Mesenchymal stem cell (in vitro differentiated cells and primary cell): ENCODE data around the gene CD207.

Experiments
- DNase-seq: peaks from one replicate; pipeline ENCODE4 v3.0.0-alpha.2; 2013
- H2AFZ ChIP-seq: one replicate; pipeline ENCODE4 v1.6.1; 2013; ENCODE audit warnings: low read depth, mild to moderate bottlenecking, control low read depth, inconsistent platforms, low read length, moderate library complexity
- H2AK5ac ChIP-seq: 2 replicates; pipeline ENCODE4 v1.6.1; 2013; ENCODE audit warnings: low read length, moderate library complexity, mild to moderate bottlenecking, inconsistent platforms; ENCODE audit not compliant: severe bottlenecking
- H2BK120ac ChIP-seq: one replicate; pipeline ENCODE4 v1.6.1; 2013; ENCODE audit warnings: low read depth, mild to moderate bottlenecking, inconsistent platforms, low read length, moderate library complexity
- H2BK12ac ChIP-seq, 2 experiments: one replicate each; pipeline ENCODE4 v1.6.1; 2013; ENCODE audit warnings: inconsistent platforms in 2 of 2, low read length in 2 of 2, mild to moderate bottlenecking in 2 of 2, moderate library complexity in 2 of 2, control low read depth in 1 of 2
- H2BK15ac ChIP-seq: one replicate; pipeline ENCODE4 v1.6.1; 2013; ENCODE audit warnings: mild to moderate bottlenecking, low read depth, inconsistent platforms; ENCODE audit not compliant: poor library complexity, severe bottlenecking
- H2BK5ac ChIP-seq: 2 replicates; pipeline ENCODE4 v1.6.1; 2013; ENCODE audit warnings: low read depth, mild to moderate bottlenecking, low read length, control low read depth, inconsistent platforms; ENCODE audit not compliant: poor library complexity, severe bottlenecking
- H3K14ac ChIP-seq, 2 experiments: one replicate each; pipeline ENCODE4 v1.6.1; 2013; ENCODE audit warnings: inconsistent platforms in 2 of 2, low read length in 2 of 2, control low read depth in 1 of 2, mild to moderate bottlenecking in 1 of 2, moderate library complexity in 1 of 2
- H3K18ac ChIP-seq, 2 experiments: one replicate each; pipeline ENCODE4 v1.6.1; 2013; ENCODE audit warnings: inconsistent platforms in 2 of 2, low read length in 2 of 2, control low read depth in 1 of 2, low read depth in 1 of 2, mild to moderate bottlenecking in 1 of 2
- H3K23ac ChIP-seq, 2 experiments: one replicate each; pipeline ENCODE4 v1.6.1; 2013; ENCODE audit warnings: inconsistent platforms in 2 of 2, low read length in 2 of 2, mild to moderate bottlenecking in 2 of 2, moderate library complexity in 2 of 2, control low read depth in 1 of 2
- H3K27ac ChIP-seq: 2 replicates; pipeline ENCODE4 v1.5.1; 2013; ENCODE audit warnings: mild to moderate bottlenecking, moderate library complexity, low read length, control low read depth, inconsistent platforms; ENCODE audit not compliant: poor library complexity, severe bottlenecking
- H3K27me3 ChIP-seq, 2 experiments: 2 replicates each; pipeline versions ENCODE4 v1.6.1 to v1.7.0; 2013; ENCODE audit warnings: low read length in 2 of 2, mild to moderate bottlenecking in 2 of 2, moderate library complexity in 2 of 2, control low read depth in 1 of 2, inconsistent platforms in 1 of 2; ENCODE audit not compliant: control insufficient read depth in 1 of 2, insufficient read depth in 1 of 2
- H3K36me3 ChIP-seq, 2 experiments: 2 replicates each; pipeline versions ENCODE4 v1.6.1 to v1.7.0; 2013; ENCODE audit warnings: low read length in 2 of 2, control low read depth in 1 of 2, inconsistent platforms in 1 of 2, low read depth in 1 of 2, mild to moderate bottlenecking in 1 of 2; ENCODE audit not compliant: insufficient read depth in 2 of 2, control insufficient read depth in 1 of 2
- H3K4ac ChIP-seq, 2 experiments: one replicate each; pipeline ENCODE4 v1.6.1; 2013; ENCODE audit warnings: inconsistent platforms in 2 of 2, low read length in 2 of 2, mild to moderate bottlenecking in 2 of 2, moderate library complexity in 2 of 2, control low read depth in 1 of 2, low read depth in 1 of 2
- H3K4me1 ChIP-seq: 2 replicates; pipeline ENCODE4 v1.6.1; 2013; ENCODE audit warnings: low read depth, low read length, control low read depth; ENCODE audit not compliant: control insufficient read depth, insufficient read depth
- H3K4me2 ChIP-seq: 2 replicates; pipeline ENCODE4 v1.6.1; 2013; ENCODE audit warnings: low read length, mild to moderate bottlenecking, inconsistent platforms; ENCODE audit not compliant: poor library complexity, severe bottlenecking
- H3K4me3 ChIP-seq, 2 experiments: 2 replicates each; pipeline versions ENCODE4 v1.5.1 to v1.7.0; 2013; ENCODE audit warnings: low read length in 2 of 2, mild to moderate bottlenecking in 2 of 2, control low read depth in 1 of 2, low read depth in 1 of 2; ENCODE audit not compliant: insufficient read depth in 1 of 2
- H3K79me1 ChIP-seq: replicated peaks from 2 replicates; pipeline ENCODE4 v1.6.1; 2013; ENCODE audit warnings: mild to moderate bottlenecking, control low read depth, low read length, inconsistent platforms; ENCODE audit not compliant: poor library complexity, severe bottlenecking
- H3K9ac ChIP-seq: 2 replicates; pipeline ENCODE4 v1.7.0; 2013; ENCODE audit warnings: mild to moderate bottlenecking, low read length, moderate library complexity
- H3K9me3 ChIP-seq: 2 replicates; pipeline ENCODE4 v1.7.0; 2013; ENCODE audit warnings: mild to moderate bottlenecking, low read length; ENCODE audit not compliant: control insufficient read depth
- H4K8ac ChIP-seq: one replicate; pipeline ENCODE4 v1.6.1; 2013; ENCODE audit warnings: inconsistent platforms, mild to moderate bottlenecking, low read length, moderate library complexity
- H4K91ac ChIP-seq: one replicate; pipeline ENCODE4 v1.6.1; 2013; ENCODE audit warnings: mild to moderate bottlenecking, low read length, inconsistent platforms
- WGBS: methylation state at CpG from one replicate; pipeline ENCODE4 v1.1.7; 2013; ENCODE audit warnings: mixed read lengths; 5-methylcytosine and 5-hydroxymethylcytosine counted together

Gene CD207

GRCh38 chr2:70855667-70856066, 20.1 kb upstream of the CD207 start:
- 88% methylated on average over 1 of the region's 1 CpG for WGBS
- Histone ChIP-seq H4K8ac (no peak overlapping the region), H2AFZ (no peak overlapping the region), H3K27ac (no peak overlapping the region), H3K4me2 (no peak overlapping the region), H2BK15ac (no peak overlapping the region), H3K79me1 (no peaks in the 10 kb centered on the region), H3K9me3 (no peaks in the 10 kb centered on the region), H3K9ac (no peak overlapping the region), H3K18ac (no peak overlapping the region), H3K23ac (no peak overlapping the region), H3K4me3 (no peak overlapping the region), H3K4ac (no peak overlapping the region), H2AK5ac (no peak overlapping the region), H2BK12ac (no peak overlapping the region), H4K91ac (no peak overlapping the region), H3K14ac (no peak overlapping the region), H2BK120ac (no peak overlapping the region), H2BK5ac (no peak overlapping the region), H3K27me3 (peaks cover 28 to 48% of the 10 kb centered on the region in 2 experiments), H3K4me1 (no peaks in the 10 kb centered on the region), H3K36me3 (no peaks in the 10 kb centered on the region)
- DNase-seq = no peak

- Histone ChIP-seq H4K8ac (no peak overlapping the region), H3K18ac (no peak overlapping the region), H3K36me3 (no peaks in the 10 kb centered on the region), H2AFZ (no peak overlapping the region), H3K27me3 (peaks cover 21 to 43% of the 10 kb centered on the region in 2 experiments), H2BK12ac (no peak overlapping the region), H2BK120ac (no peak overlapping the region), H3K4ac (no peak overlapping the region), H3K4me1 (no peaks in the 10 kb centered on the region), H3K4me3 (no peak overlapping the region), H3K79me1 (no peaks in the 10 kb centered on the region), H3K4me2 (no peak overlapping the region), H2BK15ac (no peak overlapping the region), H3K9me3 (no peaks in the 10 kb centered on the region), H3K9ac (no peak overlapping the region), H2BK5ac (no peak overlapping the region), H2AK5ac (no peak overlapping the region), H4K91ac (no peak overlapping the region), H3K23ac (no peak overlapping the region), H3K14ac (no peak overlapping the region), H3K27ac (no peak overlapping the region)
- WGBS = 81% methylated on average over 4 of the region's 4 CpGs
- DNase-seq = no peak
Observed at GRCh38 chr2:70854411-70854810, 18.8 kb upstream of the CD207 start.

- no peak overlapping the region for H3K14ac ChIP-seq
- no peak overlapping the region for H3K27ac ChIP-seq
- no peak overlapping the region for H2BK15ac ChIP-seq
- H2AK5ac ChIP-seq = no peak overlapping the region
- H2BK120ac ChIP-seq = no peak overlapping the region
- no peak overlapping the region for H2BK12ac ChIP-seq
- no peak overlapping the region for H2BK5ac ChIP-seq
- H4K8ac ChIP-seq = no peak overlapping the region
- no peak for DNase-seq
- H3K36me3 ChIP-seq = no peaks in the 10 kb centered on the region
- no peak overlapping the region for H3K4ac ChIP-seq
- H3K23ac ChIP-seq = no peak overlapping the region
- no peak overlapping the region for H3K4me3 ChIP-seq
- no peak overlapping the region for H3K4me2 ChIP-seq
- no peaks in the 10 kb centered on the region for H3K9me3 ChIP-seq
- no peak overlapping the region for H3K9ac ChIP-seq
- no peaks in the 10 kb centered on the region for H3K79me1 ChIP-seq
- H4K91ac ChIP-seq = no peak overlapping the region
- no peak overlapping the region for H3K18ac ChIP-seq
- H2AFZ ChIP-seq = no peak overlapping the region
- no peaks in the 10 kb centered on the region for H3K4me1 ChIP-seq
- H3K27me3 ChIP-seq = peaks cover 15 to 37% of the 10 kb centered on the region in 2 experiments
- WGBS = no CpG with 5 or more reads among the region's 1 CpG
Observed at GRCh38 chr2:70852824-70853223, 17.2 kb upstream of the CD207 start.

GRCh38 chr2:70851704-70852103, 16.1 kb upstream of the CD207 start:
- Histone ChIP-seq H2BK12ac (no peak overlapping the region), H3K4me2 (no peak overlapping the region), H3K36me3 (no peaks in the 10 kb centered on the region), H2AFZ (no peak overlapping the region), H3K27ac (no peak overlapping the region), H3K14ac (no peak overlapping the region), H2AK5ac (no peak overlapping the region), H2BK120ac (no peak overlapping the region), H2BK5ac (no peak overlapping the region), H4K8ac (no peak overlapping the region), H3K18ac (no peak overlapping the region), H3K4me1 (no peaks in the 10 kb centered on the region), H3K9ac (no peak overlapping the region), H3K79me1 (no peaks in the 10 kb centered on the region), H3K27me3 (peaks cover 15 to 26% of the 10 kb centered on the region in 2 experiments), H3K4ac (no peak overlapping the region), H3K9me3 (no peaks in the 10 kb centered on the region), H3K23ac (no peak overlapping the region), H2BK15ac (no peak overlapping the region), H3K4me3 (no peak overlapping the region), H4K91ac (no peak overlapping the region)
- WGBS = 83% methylated on average over 3 of the region's 4 CpGs
- DNase-seq = no peak
